ENCODE results near the gene MARCHF10. TPM values are rescaled to one million over a fixed set of nuclear protein-coding genes. Genes with fewer than 3 reads are reported as not detected.
A peak's percentile ranks its signal among the peaks of the same experiment; 100 is the strongest.

The MARCHF10 gene
- total RNA-seq, 1 donor from 2014 or later, result 0.25 TPM

GRCh38 chr17:62823111-62823893, 15.2 kb upstream of the MARCHF10 start:
- H3K36me3 ChIP-seq, result no peaks in the 10 kb centered on the region
- no peak for DNase-seq (ENCODE audit: extremely low spot score in 2 of 2)
- no peak overlapping the region for H3K27ac ChIP-seq
- H3K27me3 ChIP-seq, result no peaks in the 10 kb centered on the region
- TF ChIP-seq POLR2AphosphoS5 (IDR thresholded peaks at IDR 0.05; ENCODE audit: insufficient read depth in 1 of 2, low read depth in 1 of 2) (no peak), POLR2A (IDR thresholded peaks at IDR 0.05) (no peak)
- TF ChIP-seq, protein P1, sequence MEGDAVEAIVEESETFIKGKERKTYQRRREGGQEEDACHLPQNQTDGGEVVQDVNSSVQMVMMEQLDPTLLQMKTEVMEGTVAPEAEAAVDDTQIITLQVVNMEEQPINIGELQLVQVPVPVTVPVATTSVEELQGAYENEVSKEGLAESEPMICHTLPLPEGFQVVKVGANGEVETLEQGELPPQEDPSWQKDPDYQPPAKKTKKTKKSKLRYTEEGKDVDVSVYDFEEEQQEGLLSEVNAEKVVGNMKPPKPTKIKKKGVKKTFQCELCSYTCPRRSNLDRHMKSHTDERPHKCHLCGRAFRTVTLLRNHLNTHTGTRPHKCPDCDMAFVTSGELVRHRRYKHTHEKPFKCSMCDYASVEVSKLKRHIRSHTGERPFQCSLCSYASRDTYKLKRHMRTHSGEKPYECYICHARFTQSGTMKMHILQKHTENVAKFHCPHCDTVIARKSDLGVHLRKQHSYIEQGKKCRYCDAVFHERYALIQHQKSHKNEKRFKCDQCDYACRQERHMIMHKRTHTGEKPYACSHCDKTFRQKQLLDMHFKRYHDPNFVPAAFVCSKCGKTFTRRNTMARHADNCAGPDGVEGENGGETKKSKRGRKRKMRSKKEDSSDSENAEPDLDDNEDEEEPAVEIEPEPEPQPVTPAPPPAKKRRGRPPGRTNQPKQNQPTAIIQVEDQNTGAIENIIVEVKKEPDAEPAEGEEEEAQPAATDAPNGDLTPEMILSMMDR (IDR thresholded peaks at IDR 0.05), result no peak
- intact Hi-C loops (cut with DNase I), result no loop called here
- no peaks in the 10 kb centered on the region for H3K9me3 ChIP-seq
- H3K4me1 ChIP-seq, result peaks cover 16% of the 10 kb centered on the region
- H3K4me3 ChIP-seq, result no peak overlapping the region

GRCh38 chr17:62822080-62822904, 14.2 kb upstream of the MARCHF10 start:
- no peak overlapping the region for H3K27ac ChIP-seq
- H3K36me3 ChIP-seq, result no peaks in the 10 kb centered on the region
- no peaks in the 10 kb centered on the region for H3K9me3 ChIP-seq
- DNase-seq (ENCODE audit: extremely low spot score in 2 of 2), result no peak
- H3K4me1 ChIP-seq, result peaks cover 16% of the 10 kb centered on the region
- H3K4me3 ChIP-seq, result no peak overlapping the region
- H3K27me3 ChIP-seq, result no peaks in the 10 kb centered on the region
- no peak for TF ChIP-seq POLR2AphosphoS5 (IDR thresholded peaks at IDR 0.05; ENCODE audit: insufficient read depth in 1 of 2, low read depth in 1 of 2)
- TF ChIP-seq, protein P1 (IDR thresholded peaks at IDR 0.05), result no peak
- TF ChIP-seq POLR2A (IDR thresholded peaks at IDR 0.05), result no peak
- intact Hi-C loops (cut with DNase I), result no loop called here

DNA sequence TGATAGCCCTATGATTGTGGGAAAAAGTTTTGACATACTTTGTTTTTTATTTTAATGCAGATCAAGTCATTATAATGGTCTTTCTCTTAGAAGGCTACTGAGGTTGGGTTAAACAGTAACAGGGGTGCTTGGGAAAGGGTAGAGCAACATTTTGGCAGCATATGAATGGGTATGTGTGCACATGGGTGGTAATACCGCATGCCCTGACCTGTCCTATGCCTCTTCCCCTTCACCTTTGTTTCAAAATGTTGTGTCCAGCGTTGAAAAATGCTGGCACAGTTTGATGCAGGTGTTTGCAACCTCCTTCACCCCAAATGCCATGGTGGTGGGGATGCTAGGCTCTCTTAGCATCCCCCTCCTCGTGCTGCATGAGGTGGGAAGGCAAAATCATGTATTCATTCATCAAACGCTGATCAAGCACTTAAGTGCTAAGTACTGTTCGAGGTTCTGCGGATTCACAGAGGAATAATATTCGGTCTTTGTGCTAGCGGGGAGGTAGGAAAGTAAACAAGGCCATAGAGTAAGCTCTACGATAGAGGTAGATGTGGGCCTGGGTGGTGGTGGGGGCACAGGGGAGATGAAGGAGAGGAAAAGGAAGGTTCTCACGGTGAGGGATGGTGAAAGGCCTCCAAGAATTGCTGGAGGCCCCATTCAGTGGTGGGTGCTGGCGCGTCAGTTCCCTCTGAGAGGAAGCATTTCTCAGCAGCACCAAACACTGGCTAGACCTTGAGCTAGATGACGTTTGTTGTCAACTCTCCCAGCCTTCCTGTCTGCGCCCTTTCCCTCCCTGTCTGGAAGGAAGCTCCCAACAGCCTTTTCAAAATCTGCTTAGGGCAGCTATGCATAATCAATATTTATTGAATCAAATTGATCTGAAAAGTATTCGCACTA, 13.3 kb upstream of the MARCHF10 start:
- H3K9me3 ChIP-seq, result no peaks in the 10 kb centered on the region
- H3K4me3 ChIP-seq, result no peak overlapping the region
- no peak for TF ChIP-seq POLR2A (IDR thresholded peaks at IDR 0.05)
- TF ChIP-seq, protein P1 (IDR thresholded peaks at IDR 0.05), result no peak
- TF ChIP-seq POLR2AphosphoS5 (IDR thresholded peaks at IDR 0.05; ENCODE audit: insufficient read depth in 1 of 2, low read depth in 1 of 2), result no peak
- no peak overlapping the region for H3K27ac ChIP-seq
- DNase-seq (ENCODE audit: extremely low spot score in 2 of 2), result peak in 1 of 2 donors; percentile 28
- intact Hi-C loops (cut with DNase I), result no loop called here
- no peaks in the 10 kb centered on the region for H3K36me3 ChIP-seq
- peaks cover 16% of the 10 kb centered on the region for H3K4me1 ChIP-seq
- no peaks in the 10 kb centered on the region for H3K27me3 ChIP-seq

- no peaks in the 10 kb centered on the region for H3K36me3 ChIP-seq
- no peaks in the 10 kb centered on the region for H3K9me3 ChIP-seq
- H3K4me3 ChIP-seq, result no peak overlapping the region
- intact Hi-C loops (cut with DNase I), result no loop called here
- peak; percentile 90 to 96 for DNase-seq (ENCODE audit: extremely low spot score in 2 of 2)
- no peaks in the 10 kb centered on the region for H3K27me3 ChIP-seq
- peak overlapping the region; percentile 51 for H3K27ac ChIP-seq
- TF ChIP-seq POLR2A (IDR thresholded peaks at IDR 0.05) (no peak), POLR2AphosphoS5 (IDR thresholded peaks at IDR 0.05; ENCODE audit: insufficient read depth in 1 of 2, low read depth in 1 of 2) (peak in 1 of 2 donors; percentile 72)
- H3K4me1 ChIP-seq, result peaks cover 16% of the 10 kb centered on the region
These were observed 11.6 kb upstream of the MARCHF10 start for GRCh38 chr17:62819511-62820221.

All from vagina (tissue), 2 donors.